ENCODE measurements around the gene RASSF5.

GRCh38 chr1:206565995-206566394 lies 58.7 kb downstream of the RASSF5 start:
- TF ChIP-seq CTCF (IDR thresholded peaks at IDR 0.05) (no peak), POLR2A (IDR thresholded peaks at IDR 0.05) (no peak)
